Loucy (cell line): ENCODE results near the gene TPX2.

Source experiments
- H2AFZ ChIP-seq: fragments of 200-600 bp; sonication (generic); 2 replicates; pipeline ENCODE4 v1.6.0; 2016; ENCODE audit warnings: antibody characterized with exemption, mild to moderate bottlenecking, low read length, moderate library complexity
- H3F3A ChIP-seq: fragments of 200-600 bp; 2 replicates; pipeline ENCODE4 v1.6.0; 2016; ENCODE audit warnings: antibody characterized with exemption, low read depth, mild to moderate bottlenecking
- H3K27me3 ChIP-seq: fragments of 200-600 bp; sonication (generic); 2 replicates; pipeline ENCODE4 v1.6.1; 2014; ENCODE audit warnings: low read length, mild to moderate bottlenecking; ENCODE audit not compliant: insufficient read depth, poor library complexity, severe bottlenecking
- H3K36me3 ChIP-seq: fragments of 200-600 bp; sonication (generic); 2 replicates; pipeline ENCODE4 v1.6.1; 2016; ENCODE audit warnings: low read length; ENCODE audit not compliant: insufficient read depth
- H3K4me1 ChIP-seq: fragments of 200-600 bp; sonication (generic); 2 replicates; pipeline ENCODE4 v1.5.1; 2014; ENCODE audit warnings: low read length, mild to moderate bottlenecking; ENCODE audit not compliant: insufficient read depth, poor library complexity, severe bottlenecking
- H3K4me2 ChIP-seq: fragments of 200-600 bp; sonication (generic); 2 replicates; pipeline ENCODE4 v1.6.0; 2014; ENCODE audit warnings: antibody characterized with exemption, low read length, low read depth, mild to moderate bottlenecking; ENCODE audit not compliant: poor library complexity, severe bottlenecking
- H3K4me3 ChIP-seq: fragments of 200-600 bp; sonication (generic); 2 replicates; pipeline ENCODE4 v1.5.1; 2014; ENCODE audit warnings: low read length, mild to moderate bottlenecking, mixed read lengths; ENCODE audit not compliant: poor library complexity, severe bottlenecking
- H3K79me2 ChIP-seq: fragments of 200-600 bp; sonication (generic); 2 replicates; pipeline ENCODE4 v1.6.1; 2014; ENCODE audit warnings: low read length; ENCODE audit not compliant: insufficient read depth
- H3K9ac ChIP-seq: fragments of 200-600 bp; sonication (generic); 2 replicates; pipeline ENCODE4 v1.6.0; 2014; ENCODE audit warnings: mild to moderate bottlenecking, low read depth, low read length, moderate library complexity; ENCODE audit not compliant: poor library complexity, severe bottlenecking
- H3K9me2 ChIP-seq: fragments of 200-600 bp; sonication (generic); replicated peaks from 2 replicates; pipeline ENCODE4 v1.6.1; 2016; ENCODE audit warnings: low read depth, low read length, mixed read lengths
- H3K9me3 ChIP-seq: fragments of 200-600 bp; sonication (generic); 2 replicates; pipeline ENCODE4 v1.6.1; 2014; ENCODE audit warnings: mild to moderate bottlenecking, antibody characterized with exemption, low read length, low read depth; ENCODE audit not compliant: insufficient read depth
- H4K20me1 ChIP-seq: fragments of 200-600 bp; sonication (generic); 2 replicates; pipeline ENCODE4 v1.6.0; 2014; ENCODE audit warnings: antibody characterized with exemption, low read length, mild to moderate bottlenecking; ENCODE audit not compliant: insufficient read depth, poor library complexity, severe bottlenecking
- CTCF ChIP-seq: fragments of 200-600 bp; sonication (generic); conservative IDR thresholded peaks from 2 replicates; pipeline ENCODE4 v1.5.1; 2014; ENCODE audit warnings: mild to moderate bottlenecking, antibody characterized with exemption, low read length
- EZH2phosphoT487 ChIP-seq: fragments of 200-600 bp; IDR thresholded peaks from 2 replicates; pipeline ENCODE4 v1.6.1; 2018; ENCODE audit warnings: antibody characterized with exemption, mild to moderate bottlenecking, moderate library complexity, borderline replicate concordance

Gene TPX2

GRCh38 chr20:31757254-31757653, 18.2 kb downstream of the TPX2 start:
- peaks cover 36% of the 10 kb centered on the region for H4K20me1 ChIP-seq
- no peak overlapping the region for H3K4me2 ChIP-seq
- peaks cover 98% of the 10 kb centered on the region for H3K79me2 ChIP-seq
- no peaks in the 10 kb centered on the region for H3K9me2 ChIP-seq
- H3K36me3 ChIP-seq: peaks cover 76% of the 10 kb centered on the region
- no peak overlapping the region for H3K4me3 ChIP-seq
- TF ChIP-seq EZH2phosphoT487 (no peak), CTCF (no peak)
- peaks cover 8% of the 10 kb centered on the region for H3K4me1 ChIP-seq
- no peaks in the 10 kb centered on the region for H3K9me3 ChIP-seq
- no peaks in the 10 kb centered on the region for H3K27me3 ChIP-seq
- no peaks in the 10 kb centered on the region for H3F3A ChIP-seq
- no peak overlapping the region for H2AFZ ChIP-seq
- no peak overlapping the region for H3K9ac ChIP-seq

GRCh38 chr20:31758521-31758920, 19.4 kb downstream of the TPX2 start:
- no peaks in the 10 kb centered on the region for H3K27me3 ChIP-seq
- no peaks in the 10 kb centered on the region for H3K9me3 ChIP-seq
- H3K79me2 ChIP-seq: peaks cover 98% of the 10 kb centered on the region
- peaks cover 4% of the 10 kb centered on the region for H3K4me1 ChIP-seq
- no peak overlapping the region for H3K4me3 ChIP-seq
- peaks cover 75% of the 10 kb centered on the region for H3K36me3 ChIP-seq
- H3K4me2 ChIP-seq: no peak overlapping the region
- TF ChIP-seq CTCF (no peak), EZH2phosphoT487 (no peak)
- H4K20me1 ChIP-seq: peaks cover 39% of the 10 kb centered on the region
- H2AFZ ChIP-seq: no peak overlapping the region
- no peaks in the 10 kb centered on the region for H3F3A ChIP-seq
- no peaks in the 10 kb centered on the region for H3K9me2 ChIP-seq
- H3K9ac ChIP-seq: no peak overlapping the region

GRCh38 chr20:31758991-31759390, 19.9 kb downstream of the TPX2 start:
- peaks cover 4% of the 10 kb centered on the region for H3K4me1 ChIP-seq
- H3K36me3 ChIP-seq: peaks cover 77% of the 10 kb centered on the region
- no peak overlapping the region for H3K4me2 ChIP-seq
- H4K20me1 ChIP-seq: peaks cover 39% of the 10 kb centered on the region
- H3F3A ChIP-seq: no peaks in the 10 kb centered on the region
- no peak for TF ChIP-seq CTCF
- TF ChIP-seq EZH2phosphoT487: no peak
- H3K4me3 ChIP-seq: no peak overlapping the region
- no peaks in the 10 kb centered on the region for H3K9me3 ChIP-seq
- no peaks in the 10 kb centered on the region for H3K9me2 ChIP-seq
- H3K27me3 ChIP-seq: no peaks in the 10 kb centered on the region
- H3K9ac ChIP-seq: no peak overlapping the region
- H3K79me2 ChIP-seq: peaks cover 95% of the 10 kb centered on the region
- H2AFZ ChIP-seq: no peak overlapping the region
